Testis (tissue), 2 donors: ENCODE results near the gene VWA3B.

Experiments used
- POLR2A ChIP-seq: fragments of 450-650 bp; IDR thresholded peaks from one replicate; pipeline ENCODE4 v1.6.1; 2017; ENCODE audit warnings: antibody characterized with exemption, mild to moderate bottlenecking, moderate library complexity
- TF ChIP-seq, protein P1 (sequence below), 3 experiments: fragments of 450-650 bp in 2 of 3; fragments of 200-600 bp in 1 of 3; sonication (generic) in 1 of 3; IDR thresholded peaks; one replicate each; pipeline ENCODE4 v1.5.1; 2016 to 2019; ENCODE audit warnings: antibody characterized with exemption in 3 of 3, mild to moderate bottlenecking in 2 of 3, moderate library complexity in 1 of 3

DNA sequence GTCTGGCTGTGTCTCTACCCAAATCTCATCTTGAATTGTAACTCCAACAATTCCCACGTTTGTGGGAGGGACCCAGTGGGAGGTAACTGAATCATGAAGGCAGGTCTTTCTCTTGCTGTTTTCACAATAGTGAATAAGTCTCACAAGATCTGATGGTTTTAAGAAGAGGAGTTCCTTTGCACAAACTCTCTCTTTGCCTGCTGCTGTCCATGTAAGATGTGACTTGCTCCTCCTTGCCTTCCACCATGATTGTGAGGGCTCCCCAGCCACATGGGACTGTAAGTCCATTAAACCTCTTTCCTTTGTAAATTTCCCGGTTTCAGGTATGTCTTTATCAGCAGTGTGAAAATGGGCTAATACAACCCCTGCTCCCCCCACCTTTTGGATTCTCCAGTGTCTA lies 23.8 kb downstream of the VWA3B start:
- TF ChIP-seq, protein P1, sequence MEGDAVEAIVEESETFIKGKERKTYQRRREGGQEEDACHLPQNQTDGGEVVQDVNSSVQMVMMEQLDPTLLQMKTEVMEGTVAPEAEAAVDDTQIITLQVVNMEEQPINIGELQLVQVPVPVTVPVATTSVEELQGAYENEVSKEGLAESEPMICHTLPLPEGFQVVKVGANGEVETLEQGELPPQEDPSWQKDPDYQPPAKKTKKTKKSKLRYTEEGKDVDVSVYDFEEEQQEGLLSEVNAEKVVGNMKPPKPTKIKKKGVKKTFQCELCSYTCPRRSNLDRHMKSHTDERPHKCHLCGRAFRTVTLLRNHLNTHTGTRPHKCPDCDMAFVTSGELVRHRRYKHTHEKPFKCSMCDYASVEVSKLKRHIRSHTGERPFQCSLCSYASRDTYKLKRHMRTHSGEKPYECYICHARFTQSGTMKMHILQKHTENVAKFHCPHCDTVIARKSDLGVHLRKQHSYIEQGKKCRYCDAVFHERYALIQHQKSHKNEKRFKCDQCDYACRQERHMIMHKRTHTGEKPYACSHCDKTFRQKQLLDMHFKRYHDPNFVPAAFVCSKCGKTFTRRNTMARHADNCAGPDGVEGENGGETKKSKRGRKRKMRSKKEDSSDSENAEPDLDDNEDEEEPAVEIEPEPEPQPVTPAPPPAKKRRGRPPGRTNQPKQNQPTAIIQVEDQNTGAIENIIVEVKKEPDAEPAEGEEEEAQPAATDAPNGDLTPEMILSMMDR (IDR thresholded peaks at IDR 0.05), result no peak
- TF ChIP-seq POLR2A, result no peak
